Osteocyte (in vitro differentiated cells): ENCODE measurements around the gene TLDC2. TPM values are rescaled to one million over a fixed set of nuclear protein-coding genes. Genes with fewer than 3 reads are reported as not detected.

Source experiments
- DNase-seq: peaks from one replicate; pipeline ENCODE4 v3.0.0; 2021; ENCODE audit warnings: mixed read lengths; ENCODE audit not compliant: unreplicated experiment; ENCODE audit errors: extremely low spot score
- H3K27ac Mint-ChIP-seq: one replicate; pipeline ENCODE4 v1.8.0; 2021; ENCODE audit warnings: mild to moderate bottlenecking, mixed read lengths; ENCODE audit not compliant: unreplicated experiment
- H3K27me3 Mint-ChIP-seq: one replicate; pipeline ENCODE4 v1.8.0; 2021; ENCODE audit warnings: mixed read lengths; ENCODE audit not compliant: unreplicated experiment
- H3K36me3 Mint-ChIP-seq: one replicate; pipeline ENCODE4 v1.8.0; 2021; ENCODE audit warnings: mixed read lengths; ENCODE audit not compliant: unreplicated experiment
- H3K4me1 Mint-ChIP-seq: one replicate; pipeline ENCODE4 v1.8.0; 2021; ENCODE audit warnings: mixed read lengths; ENCODE audit not compliant: unreplicated experiment
- H3K4me3 Mint-ChIP-seq: one replicate; pipeline ENCODE4 v1.8.0; 2021; ENCODE audit warnings: mild to moderate bottlenecking, moderate library complexity, mixed read lengths; ENCODE audit not compliant: unreplicated experiment
- H3K9me3 Mint-ChIP-seq: one replicate; pipeline ENCODE4 v1.8.0; 2021; ENCODE audit warnings: mixed read lengths; ENCODE audit not compliant: unreplicated experiment
- total RNA-seq: library from RNA; stranded (reverse); gene quantifications from 2 replicates; pipeline ENCODE4 v1.2.1, GENCODE V29; 2021
- TF ChIP-seq, protein P1 (sequence below): fragments of 200-600 bp; sonication (generic); IDR thresholded peaks from 2 replicates; pipeline ENCODE4 v1.5.0; 2021; ENCODE audit warnings: antibody characterized with exemption, mild to moderate bottlenecking, moderate library complexity

TLDC2 gene
- total RNA-seq, 1 donor from 2014 or later: not detected

DNA sequence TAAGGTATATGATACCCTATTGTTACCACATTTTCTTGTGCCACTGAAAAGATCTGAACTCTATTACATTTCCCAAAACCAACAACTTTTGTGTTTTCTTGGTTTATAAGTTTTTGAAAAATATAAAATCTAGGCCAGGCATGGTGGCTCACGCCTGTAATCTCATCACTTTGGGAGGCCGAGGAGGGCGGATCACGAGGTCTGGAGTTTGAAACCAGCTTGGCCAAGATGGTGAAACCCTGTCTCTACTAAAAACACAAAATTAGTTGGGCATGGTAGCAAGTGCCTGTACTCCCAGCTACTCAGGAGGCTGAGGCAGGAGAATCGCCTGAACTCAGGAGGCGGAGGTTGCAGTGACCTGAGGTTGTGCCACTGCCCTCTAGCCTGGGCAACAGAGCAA lies 41.3 kb downstream of the TLDC2 start:
- H3K27me3 Mint-ChIP-seq: no peaks in the 10 kb centered on the region
- TF ChIP-seq, protein P1, sequence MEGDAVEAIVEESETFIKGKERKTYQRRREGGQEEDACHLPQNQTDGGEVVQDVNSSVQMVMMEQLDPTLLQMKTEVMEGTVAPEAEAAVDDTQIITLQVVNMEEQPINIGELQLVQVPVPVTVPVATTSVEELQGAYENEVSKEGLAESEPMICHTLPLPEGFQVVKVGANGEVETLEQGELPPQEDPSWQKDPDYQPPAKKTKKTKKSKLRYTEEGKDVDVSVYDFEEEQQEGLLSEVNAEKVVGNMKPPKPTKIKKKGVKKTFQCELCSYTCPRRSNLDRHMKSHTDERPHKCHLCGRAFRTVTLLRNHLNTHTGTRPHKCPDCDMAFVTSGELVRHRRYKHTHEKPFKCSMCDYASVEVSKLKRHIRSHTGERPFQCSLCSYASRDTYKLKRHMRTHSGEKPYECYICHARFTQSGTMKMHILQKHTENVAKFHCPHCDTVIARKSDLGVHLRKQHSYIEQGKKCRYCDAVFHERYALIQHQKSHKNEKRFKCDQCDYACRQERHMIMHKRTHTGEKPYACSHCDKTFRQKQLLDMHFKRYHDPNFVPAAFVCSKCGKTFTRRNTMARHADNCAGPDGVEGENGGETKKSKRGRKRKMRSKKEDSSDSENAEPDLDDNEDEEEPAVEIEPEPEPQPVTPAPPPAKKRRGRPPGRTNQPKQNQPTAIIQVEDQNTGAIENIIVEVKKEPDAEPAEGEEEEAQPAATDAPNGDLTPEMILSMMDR: no peak
- no peaks in the 10 kb centered on the region for H3K4me1 Mint-ChIP-seq
- no peak overlapping the region for H3K27ac Mint-ChIP-seq
- peaks cover 7% of the 10 kb centered on the region for H3K36me3 Mint-ChIP-seq
- no peak for DNase-seq
- H3K9me3 Mint-ChIP-seq: no peaks in the 10 kb centered on the region
- no peak overlapping the region for H3K4me3 Mint-ChIP-seq

DNA sequence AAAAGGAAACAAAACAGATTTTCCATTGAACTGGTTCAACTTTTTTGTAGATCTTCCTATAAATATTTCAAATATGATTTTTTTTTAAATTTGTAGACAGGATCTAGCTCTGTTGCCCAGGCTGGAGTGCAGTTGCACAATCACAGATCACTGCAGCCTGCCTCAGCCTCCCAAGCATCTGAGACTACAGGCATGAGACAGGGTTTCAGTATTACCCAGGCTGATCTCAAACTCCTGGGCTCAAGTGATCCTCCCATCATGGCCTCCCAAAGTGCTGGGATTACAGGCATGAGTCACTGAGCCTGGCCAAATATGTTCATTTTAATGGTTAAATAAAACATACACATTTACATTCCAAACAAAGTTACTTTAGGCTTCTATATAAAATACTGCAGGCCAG lies 42.0 kb downstream of the TLDC2 start:
- Mint-ChIP-seq H3K27ac (no peak overlapping the region), H3K4me3 (no peak overlapping the region)
- DNase-seq: no peak

DNA sequence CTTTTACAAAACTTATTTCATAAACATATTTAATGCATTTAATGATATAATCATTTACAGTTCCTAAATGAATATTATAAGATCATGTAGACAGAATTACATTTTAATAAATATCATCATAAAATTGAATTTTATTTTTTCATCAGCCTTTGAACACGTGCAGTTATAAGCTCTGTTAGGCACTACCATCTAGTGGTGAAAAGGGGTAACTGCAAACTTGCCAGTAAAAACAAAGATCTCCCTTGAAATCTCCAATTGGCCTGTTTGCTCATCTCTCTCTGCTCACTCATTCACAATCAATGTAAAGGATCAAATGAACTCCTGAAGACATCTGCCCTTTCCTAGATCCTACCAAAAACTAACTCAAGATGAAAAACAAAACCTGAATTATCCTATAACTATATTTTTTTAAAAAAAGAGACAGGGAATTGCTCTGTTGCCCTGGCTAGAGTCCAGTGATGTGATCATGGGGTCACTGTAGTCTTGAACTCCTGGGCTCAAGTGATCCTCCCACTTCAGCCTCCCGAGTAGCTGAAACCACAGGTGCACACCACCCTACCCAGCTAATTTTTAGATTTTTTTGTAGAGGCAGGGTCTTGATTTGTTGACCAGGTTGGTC lies 43.9 kb downstream of the TLDC2 start:
- Mint-ChIP-seq H3K4me3 (no peak overlapping the region), H3K27me3 (no peaks in the 10 kb centered on the region), H3K9me3 (no peaks in the 10 kb centered on the region), H3K27ac (no peak overlapping the region), H3K4me1 (no peaks in the 10 kb centered on the region), H3K36me3 (peaks cover 4% of the 10 kb centered on the region)
- TF ChIP-seq, protein P1: peak; percentile 87
- DNase-seq: no peak

More for the DNA sequence above, 42.0 kb downstream of the TLDC2 start:
- TF ChIP-seq, protein P1: no peak
- H3K27me3 Mint-ChIP-seq: no peaks in the 10 kb centered on the region
- no peaks in the 10 kb centered on the region for H3K9me3 Mint-ChIP-seq
- H3K36me3 Mint-ChIP-seq: peaks cover 5% of the 10 kb centered on the region
- H3K4me1 Mint-ChIP-seq: no peaks in the 10 kb centered on the region

DNA sequence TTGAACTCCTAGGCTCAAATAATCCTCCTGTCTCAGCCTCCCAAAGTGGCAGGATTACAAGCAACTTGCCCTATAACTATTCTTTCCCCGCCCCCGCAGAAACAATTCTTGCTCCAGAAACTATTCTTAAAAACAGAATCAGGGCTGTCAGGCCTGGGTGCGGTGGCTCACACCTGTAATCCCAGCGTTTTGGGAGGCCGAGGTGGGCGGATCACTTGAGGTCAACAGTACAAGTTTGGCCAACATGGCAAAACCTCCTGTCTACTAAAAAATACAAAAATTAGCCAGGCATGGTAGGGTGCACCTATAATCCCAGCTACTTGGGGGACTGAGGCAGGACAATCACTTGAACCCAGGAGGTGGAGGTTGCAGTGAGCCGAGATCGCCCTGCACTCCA lies 44.4 kb downstream of the TLDC2 start:
- H3K4me1 Mint-ChIP-seq: no peaks in the 10 kb centered on the region
- H3K27me3 Mint-ChIP-seq: no peaks in the 10 kb centered on the region
- TF ChIP-seq, protein P1: no peak
- no peak overlapping the region for H3K27ac Mint-ChIP-seq
- no peak overlapping the region for H3K4me3 Mint-ChIP-seq
- no peak for DNase-seq
- peaks cover 5% of the 10 kb centered on the region for H3K36me3 Mint-ChIP-seq
- no peaks in the 10 kb centered on the region for H3K9me3 Mint-ChIP-seq

DNA sequence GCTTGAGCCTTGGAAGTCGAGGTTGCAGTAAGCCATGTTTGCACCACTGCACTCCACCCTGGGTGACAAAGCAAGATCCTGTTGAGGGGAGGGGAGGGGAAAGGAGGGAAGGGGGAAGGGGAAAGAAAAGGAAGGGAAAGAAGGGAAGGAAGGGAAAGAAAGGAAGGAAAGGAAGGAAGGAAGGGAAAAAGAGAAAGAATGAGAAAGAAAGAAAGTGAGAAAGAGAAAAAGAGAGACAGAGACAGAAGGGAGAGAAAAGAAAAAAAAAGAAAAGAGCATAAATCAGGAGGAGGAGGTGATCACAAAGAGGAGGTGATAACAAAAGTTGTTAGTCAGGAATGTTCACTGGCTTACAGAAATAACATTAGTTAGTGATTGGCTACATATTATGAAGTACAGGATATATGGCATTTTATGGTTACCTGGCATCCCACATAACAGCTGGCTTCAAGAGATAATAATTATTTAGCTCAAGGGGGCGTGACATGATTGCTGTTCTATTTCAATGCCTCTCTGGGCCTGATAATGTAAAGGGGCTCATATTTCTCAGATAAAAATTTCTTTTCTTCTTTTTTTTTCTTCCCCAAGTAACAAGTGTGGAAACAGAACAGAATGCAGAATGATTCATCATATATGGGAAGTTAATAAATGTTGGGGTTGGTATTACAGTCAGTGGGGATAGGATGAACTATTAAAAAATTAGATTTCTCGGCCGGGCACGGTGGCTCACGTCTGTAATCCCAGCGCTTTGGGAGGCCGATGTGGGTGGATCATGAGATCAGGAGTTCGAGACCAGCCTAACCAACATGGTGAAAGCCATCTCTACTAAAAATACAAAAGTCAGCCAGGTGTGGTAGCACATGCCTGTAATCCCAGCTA lies 48.5 kb downstream of the TLDC2 start:
- no peaks in the 10 kb centered on the region for H3K9me3 Mint-ChIP-seq
- TF ChIP-seq, protein P1: no peak
- H3K27ac Mint-ChIP-seq: no peak overlapping the region
- DNase-seq: no peak
- no peak overlapping the region for H3K4me3 Mint-ChIP-seq
- H3K36me3 Mint-ChIP-seq: peaks cover 7% of the 10 kb centered on the region
- H3K27me3 Mint-ChIP-seq: no peaks in the 10 kb centered on the region
- H3K4me1 Mint-ChIP-seq: no peaks in the 10 kb centered on the region
